Small intestine (tissue), 7 donors: ENCODE results near the gene LIPF. TPM values are rescaled to one million over a fixed set of nuclear protein-coding genes. Genes with fewer than 3 reads are reported as not detected.
"Not testable (repeated sequence)": the region's sequence is repeated elsewhere in the genome, so short reads cannot be mapped to it uniquely, and the experiment has no call there.

Source experiments
- DNase-seq, 2 donors: peaks; one replicate each; pipeline versions ENCODE4 v3.0.0 to v3.0.0-alpha.2; 2013
- FAIRE-seq: peaks from 2 replicates; lab custom pipeline; 2012; peaks lifted over from hg19 to GRCh38; lab: Jason Lieb, UNC
- H3K27ac ChIP-seq, 3 donors: one replicate each; pipeline ENCODE4 v1.5.1; 2013; ENCODE audit warnings: low read length in 2 of 3, mild to moderate bottlenecking in 2 of 3, control low read depth in 1 of 3, inconsistent platforms in 1 of 3, low read depth in 1 of 3, moderate library complexity in 1 of 3
- H3K27me3 ChIP-seq, 3 donors: one replicate each; pipeline ENCODE4 v1.6.1; 2013; ENCODE audit warnings: low read length in 3 of 3, inconsistent platforms in 1 of 3; ENCODE audit not compliant: control insufficient read depth in 3 of 3, insufficient read depth in 3 of 3
- H3K36me3 ChIP-seq, 3 donors: one replicate each; pipeline ENCODE4 v1.6.1; 2013; ENCODE audit warnings: low read length in 3 of 3, inconsistent platforms in 1 of 3, low read depth in 1 of 3, mild to moderate bottlenecking in 1 of 3, moderate library complexity in 1 of 3; ENCODE audit not compliant: control insufficient read depth in 3 of 3, insufficient read depth in 2 of 3
- H3K4me1 ChIP-seq, 3 donors: one replicate each; pipeline ENCODE4 v1.6.1; 2013; ENCODE audit warnings: low read length in 2 of 3, inconsistent platforms in 1 of 3, low read depth in 1 of 3, mild to moderate bottlenecking in 1 of 3, moderate library complexity in 1 of 3; ENCODE audit not compliant: control insufficient read depth in 3 of 3, insufficient read depth in 2 of 3
- H3K4me3 ChIP-seq, 3 donors: one replicate each; pipeline ENCODE4 v1.5.1; 2013; ENCODE audit warnings: low read length in 3 of 3, control low read depth in 1 of 3, inconsistent platforms in 1 of 3, low read depth in 1 of 3, mild to moderate bottlenecking in 1 of 3, moderate library complexity in 1 of 3
- H3K9me3 ChIP-seq, 2 donors: one replicate each; pipeline ENCODE4 v1.6.1; 2013; ENCODE audit warnings: low read depth in 1 of 2, low read length in 1 of 2; ENCODE audit not compliant: control insufficient read depth in 2 of 2, insufficient read depth in 1 of 2
- WGBS, 3 donors: extraction: QIAGEN DNeasy Blood & Tissue Kit; methylation state at CpG; one replicate each; pipeline ENCODE4 v1.1.7; 2013; 5-methylcytosine and 5-hydroxymethylcytosine counted together
- polyA plus RNA-seq, 4 donors: library from polyadenylated mRNA; stranded (reverse) in 3 of 4; unstranded in 1 of 4; fragments of 200-250 nt in 3 of 4; fragments of 120-200 nt in 1 of 4; gene quantifications; one replicate each; pipeline versions ENCODE4 v1.2.1 to v1.2.3, GENCODE V29; 2013
- donor health status: healthy with polysubstance abuse.
- donor health status: control.
- donor health status: control.
- donor health status: Bipolar disorder and iron deficiency.
- donor health status: healthy.

Gene LIPF
- polyA plus RNA-seq, 4 donors = 4.5 to 44.3 (median 7.6) TPM; not detected in 1

- no peak for FAIRE-seq
- H3K4me3 ChIP-seq = no peak overlapping the region
- H3K36me3 ChIP-seq = no peaks in the 10 kb centered on the region
- H3K4me1 ChIP-seq = no peaks in the 10 kb centered on the region
- no peaks in the 10 kb centered on the region for H3K27me3 ChIP-seq
- peaks cover 0 to 2% of the 10 kb centered on the region in 2 donors for H3K9me3 ChIP-seq
- H3K27ac ChIP-seq = no peak overlapping the region
- no peak for DNase-seq
Measured at GRCh38 chr10:88661018-88661417, 3.2 kb upstream of the LIPF start.

- H3K4me3 ChIP-seq = no peak overlapping the region
- no peak for FAIRE-seq
Measured at GRCh38 chr10:88661577-88661976, 2.7 kb upstream of the LIPF start.

GRCh38 chr10:88663153-88663552 lies 1.1 kb upstream of the LIPF start:
- not testable (repeated sequence) for H3K9me3 ChIP-seq, DNase-seq, FAIRE-seq, H3K27ac ChIP-seq, H3K36me3 ChIP-seq, H3K4me1 ChIP-seq, H3K4me3 ChIP-seq, H3K27me3 ChIP-seq
- 91 to 94% (median 91%) methylated on average over 2 of the region's 2 CpGs for WGBS, 3 donors

More at GRCh38 chr10:88661577-88661976, 2.7 kb upstream of the LIPF start:
- no peaks in the 10 kb centered on the region for H3K27me3 ChIP-seq
- peaks cover 0 to 2% of the 10 kb centered on the region in 2 donors for H3K9me3 ChIP-seq
- no peak overlapping the region for H3K27ac ChIP-seq
- DNase-seq = no peak
- H3K36me3 ChIP-seq = no peaks in the 10 kb centered on the region
- no peaks in the 10 kb centered on the region for H3K4me1 ChIP-seq

- H3K9me3 ChIP-seq = no peaks in the 10 kb centered on the region
- H3K27ac ChIP-seq = no peak overlapping the region
- DNase-seq = no peak
Measured at GRCh38 chr10:88668465-88668864, 4.2 kb downstream of the LIPF start.

GRCh38 chr10:88670497-88670896 lies 6.3 kb downstream of the LIPF start:
- no peak for FAIRE-seq
- Histone ChIP-seq H3K36me3 (no peaks in the 10 kb centered on the region), H3K27ac (no peak overlapping the region), H3K4me3 (no peak overlapping the region), H3K27me3 (no peaks in the 10 kb centered on the region), H3K9me3 (no peaks in the 10 kb centered on the region), H3K4me1 (no peaks in the 10 kb centered on the region)
- 59 to 87% (median 77%) methylated on average over 2 of the region's 2 CpGs for WGBS, 3 donors
- no peak for DNase-seq

More at GRCh38 chr10:88668465-88668864, 4.2 kb downstream of the LIPF start:
- Histone ChIP-seq H3K36me3 (no peaks in the 10 kb centered on the region), H3K4me3 (no peak overlapping the region), H3K27me3 (no peaks in the 10 kb centered on the region), H3K4me1 (no peaks in the 10 kb centered on the region)
- 83 to 86% (median 86%) methylated on average over 1 of the region's 1 CpG for WGBS, 3 donors
- no peak for FAIRE-seq

GRCh38 chr10:88672041-88672440 lies 7.8 kb downstream of the LIPF start:
- H3K4me3 ChIP-seq = no peak overlapping the region
- DNase-seq (no peak), FAIRE-seq (no peak)
- H3K27me3 ChIP-seq = no peaks in the 10 kb centered on the region
- H3K4me1 ChIP-seq = no peaks in the 10 kb centered on the region
- WGBS, 3 donors = 82 to 92% (median 91%) methylated on average over 2 of the region's 2 CpGs
- H3K36me3 ChIP-seq = no peaks in the 10 kb centered on the region
- no peak overlapping the region for H3K27ac ChIP-seq
- no peaks in the 10 kb centered on the region for H3K9me3 ChIP-seq

- no peak overlapping the region for H3K27ac ChIP-seq
- no peaks in the 10 kb centered on the region for H3K4me1 ChIP-seq
- no peaks in the 10 kb centered on the region for H3K36me3 ChIP-seq
- H3K4me3 ChIP-seq = no peak overlapping the region
- H3K9me3 ChIP-seq = no peaks in the 10 kb centered on the region
- FAIRE-seq (no peak), DNase-seq (peak in 1 of 2 donors; percentile 17)
- WGBS, 3 donors = 49 to 74% (median 73%) methylated on average over 4 of the region's 4 CpGs
- H3K27me3 ChIP-seq = no peaks in the 10 kb centered on the region
Measured at GRCh38 chr10:88676283-88677060, 12.2 kb downstream of the LIPF start.

GRCh38 chr10:88680958-88681357 lies 16.7 kb downstream of the LIPF start:
- no peak for FAIRE-seq
- no peaks in the 10 kb centered on the region for H3K9me3 ChIP-seq

GRCh38 chr10:88682491-88682890 lies 18.2 kb downstream of the LIPF start:
- Histone ChIP-seq H3K36me3 (no peaks in the 10 kb centered on the region), H3K4me1 (no peaks in the 10 kb centered on the region), H3K9me3 (no peaks in the 10 kb centered on the region), H3K27me3 (no peaks in the 10 kb centered on the region), H3K4me3 (no peak overlapping the region), H3K27ac (no peak overlapping the region)
- FAIRE-seq (no peak), DNase-seq (no peak)
- 87 to 88% (median 87%) methylated on average over 4 of the region's 4 CpGs for WGBS, 3 donors

More at GRCh38 chr10:88680958-88681357, 16.7 kb downstream of the LIPF start:
- Histone ChIP-seq H3K27me3 (no peaks in the 10 kb centered on the region), H3K36me3 (no peaks in the 10 kb centered on the region), H3K4me1 (no peaks in the 10 kb centered on the region), H3K4me3 (no peak overlapping the region), H3K27ac (no peak overlapping the region)
- no peak for DNase-seq
- 89 to 93% (median 92%) methylated on average over 4 of the region's 4 CpGs for WGBS, 3 donors
